K562 (cell line): ENCODE results near the gene TENM4. TPM values are rescaled to one million over a fixed set of nuclear protein-coding genes. Genes with fewer than 3 reads are reported as not detected.

Experiments
- ATAC-seq: fragments of 200-7000 bp; cut with Tn5 transposase; 3 replicates; pipeline ENCODE4 v1.9.1; 2020; ENCODE audit warnings: moderate library complexity
- BruUV-seq: library from RNA; stranded (reverse); fragments of 400-500 nt; replicated peaks from 2 replicates; lab custom pipeline; 2021; lab: Mats Ljungman, UMichigan
- CTCF ChIA-PET: fragments of 300-600 bp; formaldehyde crosslinking; extraction: SDS; loops from one replicate; lab custom pipeline; 2021; ENCODE audit warnings: low intra/inter-chr PET ratio; lab: Yijun Ruan, JAX
- POLR2A ChIA-PET: fragments of 300-600, 350-650 bp; sonication (Branson Sonifier 250); formaldehyde crosslinking; extraction: SDS; loops from one replicate; lab custom pipeline; 2021; ENCODE audit warnings: antibody characterized with exemption, inconsistent platforms; lab: Yijun Ruan, JAX
- DNase-seq, 4 experiments: peaks; one replicate each; pipeline versions ENCODE4 v3.0.0 to v3.0.0-alpha.2; 2011 to 2018; ENCODE audit warnings: low spot score in 3 of 4, mixed read lengths in 3 of 4; ENCODE audit errors: extremely low read depth in 1 of 4
- FAIRE-seq: peaks from 2 replicates; lab custom pipeline; 2011; peaks lifted over from hg19 to GRCh38; lab: Jason Lieb, UNC
- H2AFZ ChIP-seq: 2 replicates; pipeline ENCODE4 v1.6.0; 2011; ENCODE audit warnings: low read depth, low read length, control low read depth, inconsistent platforms
- H3K27ac ChIP-seq: fragments of 200-600 bp; 3 replicates; pipeline ENCODE4 v1.8.0; 2011; ENCODE audit warnings: low read depth, mild to moderate bottlenecking, control low read depth, inconsistent platforms, low read length, moderate library complexity, mixed read lengths; ENCODE audit errors: extremely low read depth
- H3K27me3 ChIP-seq, 2 experiments: fragments of 300-600 bp in 1 of 2; 2 replicates in 1 of 2; 3 replicates in 1 of 2; pipeline versions ENCODE4 v1.6.0 to v1.8.0; 2011; ENCODE audit warnings: inconsistent platforms in 2 of 2, low read length in 2 of 2, mild to moderate bottlenecking in 1 of 2, mixed read lengths in 1 of 2, moderate library complexity in 1 of 2; ENCODE audit not compliant: control insufficient read depth in 2 of 2, insufficient read depth in 2 of 2
- H3K36me3 ChIP-seq: fragments of 300-600 bp; 3 replicates; pipeline ENCODE4 v1.8.0; 2011; ENCODE audit warnings: mild to moderate bottlenecking, low read length, inconsistent platforms; ENCODE audit not compliant: control insufficient read depth, insufficient read depth
- H3K4me1 ChIP-seq, 2 experiments: fragments of 200-600 bp in 1 of 2; replicated peaks in 1 of 2; 2 replicates in 1 of 2; 3 replicates in 1 of 2; pipeline versions ENCODE4 v1.5.1 to v1.8.0; 2011; ENCODE audit warnings: inconsistent platforms in 2 of 2, low read length in 2 of 2, mild to moderate bottlenecking in 1 of 2, mixed read lengths in 1 of 2, moderate library complexity in 1 of 2; ENCODE audit not compliant: control insufficient read depth in 2 of 2, insufficient read depth in 2 of 2
- H3K4me2 ChIP-seq: 2 replicates; pipeline ENCODE4 v1.6.1; 2011; ENCODE audit warnings: low read length, control low read depth, inconsistent platforms, mixed read lengths; ENCODE audit not compliant: insufficient read depth
- H3K4me3 ChIP-seq: fragments of 200-600 bp; sonication (generic), shearing (Covaris generic); 2 replicates; pipeline ENCODE4 v1.5.1; 2016; ENCODE audit warnings: control low read depth, inconsistent platforms
- H3K79me2 ChIP-seq: fragments of 200-600 bp; 3 replicates; pipeline ENCODE4 v1.8.0; 2011; ENCODE audit warnings: low read length, inconsistent platforms; ENCODE audit not compliant: control insufficient read depth, insufficient read depth
- H3K9ac ChIP-seq, 2 experiments: 2 replicates each; pipeline versions ENCODE4 v1.6.0 to v1.6.1; 2011; ENCODE audit warnings: low read depth in 2 of 2, low read length in 2 of 2, control low read depth in 1 of 2, inconsistent platforms in 1 of 2, mild to moderate bottlenecking in 1 of 2, mixed read lengths in 1 of 2; ENCODE audit not compliant: insufficient read depth in 1 of 2
- H3K9me1 ChIP-seq: one replicate; pipeline ENCODE4 v1.6.0; 2011; ENCODE audit warnings: inconsistent platforms, mild to moderate bottlenecking, low read length, moderate library complexity; ENCODE audit not compliant: control insufficient read depth, insufficient read depth
- H3K9me3 ChIP-seq: replicated peaks from 2 replicates; pipeline ENCODE4 v1.5.1; 2011; ENCODE audit warnings: low read depth, low read length, inconsistent platforms; ENCODE audit not compliant: control insufficient read depth, insufficient read depth
- H4K20me1 ChIP-seq: replicated peaks from 2 replicates; pipeline ENCODE4 v1.6.1; 2011; ENCODE audit warnings: low read length, inconsistent platforms, mixed read lengths; ENCODE audit not compliant: control insufficient read depth, insufficient read depth
- BRD9 ChIP-seq: fragments of 450-650 bp; IDR thresholded peaks from 2 replicates; pipeline ENCODE4 v1.6.1; 2018; ENCODE audit warnings: low read depth; ENCODE audit not compliant: partially characterized antibody
- HDGF ChIP-seq: fragments of 450-650 bp; IDR thresholded peaks from 2 replicates; pipeline ENCODE4 v1.6.1; 2016
- THRAP3 ChIP-seq: fragments of 450-650 bp; IDR thresholded peaks from 2 replicates; pipeline ENCODE4 v1.6.1; 2016; ENCODE audit warnings: mild to moderate bottlenecking, inconsistent platforms, borderline replicate concordance
- ZNF280B ChIP-seq: fragments of 250-450 bp; sonication (Bioruptor Pico); IDR thresholded peaks from 2 replicates; pipeline ENCODE4 v1.5.1; 2021; ENCODE audit warnings: mild to moderate bottlenecking
- ZNF354B ChIP-seq: fragments of 250-450 bp; sonication (Bioruptor Pico); IDR thresholded peaks from 2 replicates; pipeline ENCODE4 v1.4.0; 2020
- ZNF696 ChIP-seq: fragments of 250-450 bp; sonication (Bioruptor Pico); conservative IDR thresholded peaks from 2 replicates; pipeline ENCODE4 v1.4.0; 2020; ENCODE audit warnings: mild to moderate bottlenecking, moderate library complexity
- WGBS: fragments of 100-300 bp; shearing (Covaris generic); methylation state at CpG from one replicate; pipeline ENCODE4 v1.1.6; 2016; ENCODE audit warnings: low coverage, mixed read lengths; ENCODE audit not compliant: insufficient coverage; ENCODE audit errors: missing lambda C conversion rate; 5-methylcytosine and 5-hydroxymethylcytosine counted together
- in situ Hi-C: fragments of 300-500 bp; cut with MboI; formaldehyde crosslinking; loops from 4 replicates; pipeline ENCODE4 v1.15.0; 2018; ENCODE audit warnings: inconsistent platforms, mixed read lengths
- intact Hi-C: fragments of 100-400 bp; cut with micrococcal nuclease; formaldehyde crosslinking; loops from 2 replicates; pipeline ENCODE4 v1.14.2; 2022
- polyA plus RNA-seq, 8 experiments: library from polyadenylated mRNA; depleted of rRNA in 4 of 8; stranded (reverse) in 5 of 8; unstranded in 3 of 8; fragments of >200 nt; fragmentation: Nextera tagmentation in 2 of 8; fragmentation: Illumina TruSeq in 1 of 8; extraction: Ambion mirVana in 2 of 8; extraction: Trizol in 1 of 8; gene quantifications; 2 replicates each; pipeline versions ENCODE4 v1.2.1 to v1.2.3, GENCODE V29; 2011 to 2014; ENCODE audit warnings: inconsistent platforms in 1 of 8, missing spikeins in 1 of 8
- total RNA-seq, 7 experiments: library from RNA; depleted of rRNA in 6 of 7; stranded (reverse); fragments of >200 nt in 6 of 7; fragmentation: Illumina TruSeq in 2 of 7; extraction: Trizol in 2 of 7; gene quantifications; 2 replicates each; pipeline versions ENCODE4 v1.2.1 to v1.2.3, GENCODE V29; 2011 to 2021; ENCODE audit warnings: low replicate concordance in 1 of 7
- TF ChIP-seq, protein P1 (sequence below): fragments of 450-650 bp; IDR thresholded peaks from 2 replicates; pipeline ENCODE4 v1.6.1; 2016; ENCODE audit warnings: low read depth

The TENM4 gene
- total and polyA plus RNA-seq, 9 of the 15 experiments (the other 6 are each of a cell fraction or from before 2014, with no cell fraction given): 0.16 TPM; not detected in 8

- Histone ChIP-seq H3K4me1 (no peaks in the 10 kb centered on the region), H3K27ac (no peak overlapping the region), H3K4me3 (no peak overlapping the region), H4K20me1 (no peaks in the 10 kb centered on the region), H2AFZ (no peak overlapping the region), H3K79me2 (no peaks in the 10 kb centered on the region), H3K36me3 (no peaks in the 10 kb centered on the region), H3K9ac (no peak overlapping the region), H3K27me3 (peaks cover 3 to 5% of the 10 kb centered on the region in 2 experiments; a peak in 4 of 5 replicates), H3K9me1 (no peaks in the 10 kb centered on the region), H3K4me2 (no peak overlapping the region), H3K9me3 (no peaks in the 10 kb centered on the region)
- in situ Hi-C loops (no loop called here), intact Hi-C loops (no loop called here)
- no TSS peak for BruUV-seq
- POLR2A ChIA-PET: no interaction called here
- DNase-seq: no peak
- WGBS: 0% methylated on average over 3 of the region's 3 CpGs
- CTCF ChIA-PET: no interaction called here
- TF ChIP-seq ZNF696: no peak
- no peak for ATAC-seq
- no peak for FAIRE-seq
Observed at GRCh38 chr11:78762105-78762504, 678.7 kb downstream of the TENM4 start.

- ATAC-seq (no peak), DNase-seq (no peak), FAIRE-seq (no peak)
- no peaks in the 10 kb centered on the region for H4K20me1 ChIP-seq
- no peaks in the 10 kb centered on the region for H3K36me3 ChIP-seq
- no peak overlapping the region for H3K4me3 ChIP-seq
- H3K27ac ChIP-seq: no peak overlapping the region
- ChIA-PET POLR2A (interaction anchor here (0.7 kb wide), 1 partner anchor 9 kb away, joined by 3 read pairs; no protein-coding TSS in a partner anchor), CTCF (no interaction called here)
- no peaks in the 10 kb centered on the region for H3K79me2 ChIP-seq
- H2AFZ ChIP-seq: no peak overlapping the region
- H3K9me3 ChIP-seq: no peaks in the 10 kb centered on the region
- no peaks in the 10 kb centered on the region for H3K4me1 ChIP-seq
- in situ Hi-C loops (no loop called here), intact Hi-C loops (no loop called here)
- no peaks in the 10 kb centered on the region for H3K9me1 ChIP-seq
- peaks cover 3 to 21% of the 10 kb centered on the region in 2 experiments; a peak in 4 of 5 replicates for H3K27me3 ChIP-seq
- WGBS: 0% methylated on average over 4 of the region's 4 CpGs
- no peak overlapping the region for H3K4me2 ChIP-seq
- H3K9ac ChIP-seq: no peak overlapping the region
- BruUV-seq: no TSS peak
- no peak for TF ChIP-seq ZNF280B (CRISPR knock-in tag)
- TF ChIP-seq THRAP3: no peak
- TF ChIP-seq, protein P1, sequence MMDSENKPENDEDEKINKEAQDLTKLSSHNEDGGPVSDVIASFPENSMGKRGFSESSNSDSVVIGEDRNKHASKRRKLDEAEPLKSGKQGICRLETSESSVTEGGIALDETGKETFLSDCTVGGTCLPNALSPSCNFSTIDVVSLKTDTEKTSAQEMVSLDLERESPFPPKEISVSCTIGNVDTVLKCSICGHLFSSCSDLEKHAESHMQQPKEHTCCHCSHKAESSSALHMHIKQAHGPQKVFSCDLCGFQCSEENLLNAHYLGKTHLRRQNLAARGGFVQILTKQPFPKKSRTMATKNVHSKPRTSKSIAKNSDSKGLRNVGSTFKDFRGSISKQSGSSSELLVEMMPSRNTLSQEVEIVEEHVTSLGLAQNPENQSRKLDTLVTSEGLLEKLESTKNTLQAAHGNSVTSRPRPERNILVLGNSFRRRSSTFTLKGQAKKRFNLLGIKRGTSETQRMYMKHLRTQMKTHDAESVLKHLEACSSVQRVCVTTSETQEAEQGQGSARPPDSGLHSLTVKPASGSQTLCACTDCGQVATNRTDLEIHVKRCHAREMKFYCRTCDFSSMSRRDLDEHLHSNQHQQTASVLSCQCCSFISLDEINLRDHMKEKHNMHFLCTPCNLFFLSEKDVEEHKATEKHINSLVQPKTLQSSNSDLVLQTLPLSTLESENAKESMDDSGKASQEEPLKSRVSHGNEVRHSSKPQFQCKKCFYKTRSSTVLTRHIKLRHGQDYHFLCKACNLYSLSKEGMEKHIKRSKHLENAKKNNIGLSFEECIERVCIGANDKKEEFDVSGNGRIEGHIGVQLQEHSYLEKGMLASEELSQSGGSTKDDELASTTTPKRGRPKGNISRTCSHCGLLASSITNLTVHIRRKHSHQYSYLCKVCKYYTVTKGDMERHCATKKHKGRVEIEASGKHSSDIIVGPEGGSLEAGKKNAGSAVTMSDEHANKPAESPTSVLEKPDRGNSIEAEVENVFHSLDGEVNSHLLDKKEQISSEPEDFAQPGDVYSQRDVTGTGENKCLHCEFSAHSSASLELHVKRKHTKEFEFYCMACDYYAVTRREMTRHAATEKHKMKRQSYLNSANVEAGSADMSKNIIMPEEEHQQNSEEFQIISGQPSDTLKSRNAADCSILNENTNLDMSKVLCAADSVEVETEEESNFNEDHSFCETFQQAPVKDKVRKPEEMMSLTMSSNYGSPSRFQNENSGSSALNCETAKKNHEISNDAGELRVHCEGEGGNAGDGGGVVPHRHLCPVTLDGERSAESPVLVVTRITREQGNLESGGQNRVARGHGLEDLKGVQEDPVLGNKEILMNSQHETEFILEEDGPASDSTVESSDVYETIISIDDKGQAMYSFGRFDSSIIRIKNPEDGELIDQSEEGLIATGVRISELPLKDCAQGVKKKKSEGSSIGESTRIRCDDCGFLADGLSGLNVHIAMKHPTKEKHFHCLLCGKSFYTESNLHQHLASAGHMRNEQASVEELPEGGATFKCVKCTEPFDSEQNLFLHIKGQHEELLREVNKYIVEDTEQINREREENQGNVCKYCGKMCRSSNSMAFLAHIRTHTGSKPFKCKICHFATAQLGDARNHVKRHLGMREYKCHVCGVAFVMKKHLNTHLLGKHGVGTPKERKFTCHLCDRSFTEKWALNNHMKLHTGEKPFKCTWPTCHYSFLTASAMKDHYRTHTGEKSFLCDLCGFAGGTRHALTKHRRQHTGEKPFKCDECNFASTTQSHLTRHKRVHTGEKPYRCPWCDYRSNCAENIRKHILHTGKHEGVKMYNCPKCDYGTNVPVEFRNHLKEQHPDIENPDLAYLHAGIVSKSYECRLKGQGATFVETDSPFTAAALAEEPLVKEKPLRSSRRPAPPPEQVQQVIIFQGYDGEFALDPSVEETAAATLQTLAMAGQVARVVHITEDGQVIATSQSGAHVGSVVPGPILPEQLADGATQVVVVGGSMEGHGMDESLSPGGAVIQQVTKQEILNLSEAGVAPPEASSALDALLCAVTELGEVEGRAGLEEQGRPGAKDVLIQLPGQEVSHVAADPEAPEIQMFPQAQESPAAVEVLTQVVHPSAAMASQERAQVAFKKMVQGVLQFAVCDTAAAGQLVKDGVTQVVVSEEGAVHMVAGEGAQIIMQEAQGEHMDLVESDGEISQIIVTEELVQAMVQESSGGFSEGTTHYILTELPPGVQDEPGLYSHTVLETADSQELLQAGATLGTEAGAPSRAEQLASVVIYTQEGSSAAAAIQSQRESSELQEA: no peak
- TF ChIP-seq BRD9: no peak
- no peak for TF ChIP-seq ZNF354B (CRISPR knock-in tag)
- TF ChIP-seq HDGF: no peak
Observed at GRCh38 chr11:78759071-78759470, 681.8 kb downstream of the TENM4 start.
